Activated CD4-positive, alpha-beta T cell treated with anti-CD3 and anti-CD28 coated beads for 24 hours (primary cell): Measurements from ENCODE around the gene KRTCAP2.

Experiments used
- DNase-seq, 2 donors: peaks; one replicate each; pipeline ENCODE4 v3.0.0-alpha.2; 2020; ENCODE audit warnings: low read depth in 2 of 2

KRTCAP2 gene

DNA sequence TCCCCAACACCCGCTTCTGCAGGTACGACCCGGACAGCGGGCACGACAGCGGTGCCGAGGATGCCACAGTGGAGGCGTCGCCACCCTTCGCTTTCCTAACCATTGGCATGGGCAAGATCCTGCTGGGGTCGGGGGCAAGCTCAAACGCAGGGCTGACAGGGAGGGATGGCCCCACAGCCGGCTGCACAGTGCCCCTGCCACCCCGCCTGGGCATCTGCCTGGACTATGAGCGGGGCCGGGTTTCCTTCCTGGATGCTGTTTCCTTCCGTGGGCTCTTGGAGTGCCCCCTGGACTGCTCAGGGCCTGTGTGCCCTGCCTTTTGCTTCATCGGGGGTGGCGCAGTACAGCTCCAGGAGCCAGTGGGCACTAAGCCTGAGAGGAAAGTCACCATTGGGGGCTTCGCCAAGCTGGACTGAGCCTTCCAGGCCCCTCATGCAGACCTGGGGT, 10.7 kb upstream of the KRTCAP2 start:
- DNase-seq = no peak

DNA sequence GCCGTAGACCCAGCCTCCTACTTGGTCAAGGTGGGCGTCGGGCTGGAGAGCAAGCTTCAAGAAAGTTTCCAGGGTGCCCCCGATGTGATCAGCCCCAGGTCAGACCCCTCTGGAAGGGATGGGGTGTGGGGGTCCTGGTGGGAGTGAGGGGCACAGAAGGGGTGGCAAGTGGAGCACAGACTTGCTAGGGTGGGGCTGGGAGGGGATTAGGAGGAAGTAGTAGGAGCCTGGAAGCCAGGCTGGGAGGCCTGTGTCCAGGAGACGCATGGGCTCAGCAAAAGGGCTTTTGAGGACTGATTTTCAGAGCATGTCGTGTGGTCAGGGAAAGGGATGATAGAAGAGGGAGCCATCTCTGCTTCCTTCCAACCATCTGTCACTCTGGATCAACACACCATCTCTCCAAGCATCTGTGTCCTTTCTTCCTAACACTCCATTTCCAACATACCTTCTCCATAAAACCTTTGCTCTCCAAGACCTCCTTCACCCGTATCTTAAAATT, 9.0 kb upstream of the KRTCAP2 start:
- no peak for DNase-seq

DNA sequence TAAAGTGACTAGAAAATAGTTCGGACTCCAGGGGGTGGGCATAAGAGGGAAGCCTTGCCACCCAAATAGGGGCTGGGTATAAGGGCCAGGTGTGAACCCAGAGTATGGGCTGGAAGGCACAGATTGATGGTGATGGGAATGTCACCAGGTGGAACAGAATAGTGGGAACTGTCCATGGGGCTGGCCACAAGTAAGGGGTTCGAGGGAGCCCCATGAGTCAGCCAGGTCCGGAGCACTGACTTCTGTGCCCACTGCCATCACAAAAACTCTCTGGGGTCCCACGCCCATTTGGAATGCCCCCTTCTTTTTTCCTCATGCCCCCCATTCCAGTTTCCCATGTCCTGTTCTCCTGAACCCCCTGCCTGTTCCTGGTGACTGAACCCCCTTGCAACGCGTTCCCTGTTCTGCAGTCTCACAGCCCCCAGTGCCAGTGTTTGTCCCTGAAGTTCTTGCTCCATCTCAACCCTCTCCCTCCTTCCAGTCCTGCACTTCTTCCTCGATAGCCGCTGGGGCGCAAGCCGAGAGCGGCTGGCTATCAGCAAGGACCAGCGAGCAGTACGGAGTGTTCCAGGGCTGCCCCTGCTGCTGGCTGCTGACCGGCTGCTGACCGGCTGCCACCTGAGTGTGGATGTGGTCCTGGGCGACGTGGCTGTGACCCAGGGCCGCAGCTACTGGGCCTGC, 8.4 kb upstream of the KRTCAP2 start:
- DNase-seq = no peak

DNA sequence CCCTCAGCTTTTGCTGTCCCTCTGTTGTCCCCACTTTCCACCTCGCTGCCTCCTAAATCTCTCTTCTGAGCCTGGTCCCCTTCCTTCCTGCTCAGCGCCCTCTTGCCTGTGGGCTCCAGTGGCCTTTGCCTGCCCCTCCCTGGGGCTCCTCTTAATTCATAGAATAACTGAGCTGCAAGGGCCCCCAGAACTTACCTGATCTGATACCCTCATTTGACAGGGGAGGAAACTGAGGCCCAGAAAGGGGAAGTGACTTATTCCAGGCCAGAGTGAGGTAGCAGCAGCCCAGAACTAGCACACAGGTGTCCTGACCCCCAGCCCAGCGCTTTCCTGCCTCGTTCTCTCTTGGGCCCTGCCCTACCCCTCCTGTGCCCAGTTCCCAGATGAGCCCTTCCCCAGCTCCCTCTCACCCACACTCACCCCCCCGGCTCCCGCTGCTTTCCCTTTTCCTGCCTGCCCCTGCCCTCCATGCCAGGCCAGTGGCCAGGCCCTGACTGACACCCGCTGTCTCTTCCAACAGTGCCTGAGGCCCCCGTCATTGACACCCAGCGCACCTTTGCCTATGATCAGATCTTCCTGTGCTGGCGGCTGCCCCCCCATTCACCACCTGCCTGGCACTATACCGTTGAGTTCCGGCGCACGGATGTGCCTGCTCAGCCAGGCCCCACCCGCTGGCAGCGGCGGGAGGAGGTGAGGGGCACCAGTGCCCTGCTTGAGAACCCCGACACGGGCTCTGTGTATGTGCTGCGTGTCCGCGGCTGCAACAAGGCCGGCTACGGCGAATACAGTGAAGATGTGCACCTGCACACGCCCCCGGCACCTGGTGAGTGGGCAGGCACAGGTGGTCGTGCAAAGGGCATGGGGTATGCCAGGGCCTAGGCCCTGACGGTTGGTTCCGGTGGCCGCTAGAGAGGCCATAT, 6.3 kb upstream of the KRTCAP2 start:
- DNase-seq = no peak

DNA sequence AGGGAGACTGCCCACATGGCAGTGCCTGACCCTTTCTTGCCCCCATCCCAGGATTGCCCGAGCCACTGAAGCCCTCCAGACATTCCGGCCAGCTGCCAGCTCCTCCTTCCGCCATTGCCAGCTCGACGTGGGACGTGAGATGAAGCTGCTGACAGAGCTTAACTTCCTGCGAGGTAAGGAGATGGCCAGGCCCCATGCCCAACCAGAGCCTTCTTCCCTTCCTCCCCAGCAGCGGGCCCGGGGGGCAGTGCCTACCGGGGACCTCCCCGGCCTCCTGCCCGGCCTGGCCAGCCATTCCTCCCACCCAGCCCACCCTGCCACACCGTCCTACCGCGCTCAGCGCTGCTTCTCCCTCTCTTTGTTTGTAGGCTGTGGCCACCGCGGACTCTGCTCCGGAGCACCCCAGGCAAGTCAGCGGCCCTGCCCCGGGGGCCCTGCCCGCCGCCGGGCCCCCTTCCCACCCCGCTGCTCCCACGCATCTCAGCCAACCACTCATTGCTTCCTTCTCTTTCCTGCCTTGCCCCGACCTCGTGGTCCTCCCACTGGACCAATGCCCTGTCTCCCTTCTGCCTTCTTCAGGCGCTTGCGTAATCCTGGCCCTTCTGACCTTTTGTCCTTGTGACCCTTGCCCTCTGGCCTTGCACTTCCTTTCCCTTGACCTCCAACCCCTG, 5.5 kb upstream of the KRTCAP2 start:
- DNase-seq = no peak

DNA sequence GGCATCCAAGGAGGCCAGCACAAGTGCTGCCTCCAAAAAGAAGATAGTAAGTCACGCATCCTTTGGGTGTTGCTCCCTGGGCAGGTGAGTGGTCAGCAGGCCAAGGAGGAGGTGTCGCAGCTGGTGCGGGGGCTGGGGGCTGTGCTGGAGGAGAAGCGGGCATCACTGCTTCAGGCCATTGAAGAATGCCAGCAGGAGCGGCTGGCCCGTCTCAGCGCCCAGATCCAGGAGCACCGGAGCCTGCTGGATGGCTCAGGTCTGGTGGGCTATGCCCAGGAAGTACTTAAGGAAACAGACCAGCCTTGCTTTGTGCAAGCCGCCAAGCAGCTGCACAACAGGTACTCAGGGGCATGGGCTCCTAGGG, 4.8 kb upstream of the KRTCAP2 start:
- DNase-seq = no peak

DNA sequence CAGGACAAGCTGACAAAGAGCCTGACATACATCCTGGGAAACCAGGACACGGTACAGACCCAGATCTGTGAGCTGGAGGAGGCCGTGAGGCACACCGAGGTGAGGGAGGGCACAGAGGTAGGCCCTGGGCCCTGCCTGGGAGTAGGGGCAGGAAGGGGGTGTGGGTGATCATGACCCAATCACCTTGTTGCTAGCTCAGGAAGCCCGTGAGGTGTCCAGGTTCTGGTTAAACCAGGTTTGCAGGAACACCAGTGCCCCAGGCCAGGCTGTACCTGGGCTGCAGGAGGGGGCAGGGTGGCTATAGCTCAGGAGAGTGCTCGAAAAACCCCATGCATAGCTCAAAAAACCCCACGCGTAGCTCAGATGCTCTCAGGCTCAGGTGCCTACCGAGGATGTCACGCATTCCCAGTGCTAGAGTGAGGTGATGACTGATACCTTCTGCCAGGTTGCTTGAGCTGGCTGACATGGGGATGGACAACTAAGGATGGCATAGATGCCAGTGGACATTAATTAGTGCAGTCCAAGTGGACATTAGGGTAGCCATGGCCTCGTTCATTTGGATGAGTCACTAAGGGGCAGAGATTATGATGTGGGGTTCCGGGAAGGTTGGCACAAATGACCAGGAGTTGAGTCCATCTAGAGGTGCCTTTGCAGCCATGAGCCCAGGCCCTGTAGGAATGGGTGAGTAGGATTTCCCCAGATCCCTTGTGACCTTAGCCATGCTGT, 4.3 kb upstream of the KRTCAP2 start:
- no peak for DNase-seq

DNA sequence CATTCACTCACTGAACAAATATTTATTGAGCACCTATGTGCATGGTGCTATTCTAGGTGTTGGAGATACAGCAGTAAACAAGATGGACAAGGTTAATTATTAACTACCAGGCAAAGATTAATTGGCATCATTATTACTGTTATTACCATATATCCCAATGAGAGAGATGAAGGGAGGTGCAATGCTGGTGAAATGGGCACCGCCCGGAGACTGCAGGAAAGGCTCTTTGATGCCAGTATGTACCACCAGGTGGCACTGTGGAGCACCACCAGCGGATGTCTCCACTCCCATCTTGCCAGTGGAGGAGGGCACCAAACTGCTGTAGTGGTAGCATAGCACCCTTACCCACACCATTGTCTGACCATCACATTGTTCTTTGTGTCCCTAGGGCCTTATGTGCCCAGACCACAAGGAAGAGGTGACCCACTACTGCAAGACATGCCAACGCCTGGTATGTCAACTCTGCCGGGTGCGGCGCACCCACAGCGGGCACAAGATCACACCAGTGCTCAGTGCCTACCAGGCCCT, 3.5 kb upstream of the KRTCAP2 start:
- DNase-seq = peak; percentile 86 to 90

DNA sequence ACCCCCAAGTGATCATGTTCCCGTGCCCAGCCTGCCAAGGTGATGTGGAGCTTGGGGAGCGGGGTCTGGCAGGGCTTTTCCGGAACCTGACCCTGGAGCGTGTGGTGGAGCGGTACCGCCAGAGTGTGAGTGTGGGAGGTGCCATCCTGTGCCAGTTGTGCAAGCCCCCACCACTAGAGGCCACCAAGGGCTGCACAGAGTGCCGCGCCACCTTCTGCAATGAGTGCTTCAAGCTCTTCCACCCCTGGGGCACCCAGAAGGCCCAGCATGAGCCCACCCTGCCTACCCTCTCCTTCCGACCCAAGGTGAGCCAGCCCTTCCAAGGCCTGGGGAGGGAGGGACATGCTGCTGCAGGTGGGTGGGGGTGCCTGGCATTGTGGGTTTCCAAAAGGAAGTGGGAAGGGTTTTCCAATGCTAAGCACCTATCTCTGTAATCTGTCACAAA, 2.8 kb upstream of the KRTCAP2 start:
- DNase-seq = no peak

DNA sequence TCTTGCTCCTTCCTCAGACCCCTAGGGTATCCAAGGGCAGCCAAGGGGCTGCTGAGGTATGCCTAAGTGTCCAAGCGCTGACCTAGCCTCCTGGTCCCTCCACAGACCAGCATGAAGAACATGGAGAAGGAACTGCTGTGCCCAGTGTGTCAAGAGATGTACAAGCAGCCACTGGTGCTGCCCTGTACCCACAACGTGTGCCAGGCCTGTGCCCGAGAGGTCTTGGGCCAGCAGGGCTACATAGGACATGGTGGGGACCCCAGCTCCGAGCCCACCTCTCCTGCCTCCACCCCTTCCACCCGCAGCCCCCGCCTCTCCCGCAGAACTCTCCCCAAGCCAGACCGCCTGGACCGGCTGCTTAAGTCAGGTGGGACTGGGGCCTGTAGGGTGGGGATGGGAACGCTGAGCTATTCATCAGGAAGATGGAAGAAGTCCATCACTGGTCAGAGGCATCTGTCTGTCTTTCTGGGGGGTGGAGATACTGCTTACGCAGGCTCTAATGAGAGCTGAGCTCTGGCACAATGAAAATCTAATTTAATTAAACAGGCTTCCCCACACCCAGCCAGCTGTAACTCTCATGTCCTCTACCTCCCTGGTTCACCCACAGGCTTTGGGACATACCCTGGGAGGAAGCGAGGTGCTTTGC, 2.3 kb upstream of the KRTCAP2 start:
- DNase-seq = no peak

DNA sequence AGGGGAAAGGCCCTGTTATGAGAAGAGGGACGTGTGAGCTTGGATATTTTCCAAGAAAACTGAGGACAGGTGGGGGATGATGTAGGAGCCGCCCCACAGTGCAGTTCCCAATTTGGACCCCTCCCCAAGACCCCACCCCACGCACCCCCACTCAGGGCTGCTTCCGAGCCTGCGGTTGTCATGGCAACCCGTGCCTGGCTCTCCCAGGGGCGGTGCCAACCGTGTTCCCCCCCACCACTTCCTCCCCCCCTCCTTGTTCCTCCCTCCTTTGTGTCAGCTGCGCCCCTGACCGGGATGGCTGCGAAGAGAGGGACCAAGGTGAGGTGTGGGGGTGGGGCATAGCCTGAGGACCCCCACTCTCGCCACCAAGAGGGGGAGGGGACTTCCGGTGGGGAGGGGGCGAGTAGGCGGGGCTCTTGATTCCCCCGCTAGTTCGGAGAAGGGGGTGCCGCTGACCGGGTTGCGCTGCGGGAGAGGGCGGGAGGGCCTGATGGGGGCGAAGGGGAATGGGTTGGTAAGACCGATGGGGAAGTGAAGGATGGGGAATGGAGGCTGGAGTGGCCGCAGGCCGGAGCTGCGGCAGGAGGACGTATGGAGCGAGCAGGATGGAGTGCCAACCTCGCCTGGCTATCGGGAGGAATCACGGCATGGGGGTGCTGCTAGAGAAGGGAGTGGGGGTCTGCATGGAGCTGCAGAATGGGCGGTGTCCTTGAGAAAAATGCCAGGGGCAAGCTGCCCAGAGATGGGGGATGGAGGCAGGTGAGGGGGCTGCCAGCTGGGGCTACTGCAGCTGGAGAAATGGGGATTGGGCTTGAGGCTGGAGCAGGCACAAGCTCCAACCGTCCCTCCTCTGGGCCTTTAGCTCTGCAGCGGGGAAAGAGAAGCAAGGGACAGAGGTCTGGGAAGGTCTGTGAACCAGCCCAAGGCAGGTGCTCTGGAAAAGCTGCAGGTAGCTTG, 1.5 kb upstream of the KRTCAP2 start:
- peak; percentile 18 to 35 for DNase-seq

DNA sequence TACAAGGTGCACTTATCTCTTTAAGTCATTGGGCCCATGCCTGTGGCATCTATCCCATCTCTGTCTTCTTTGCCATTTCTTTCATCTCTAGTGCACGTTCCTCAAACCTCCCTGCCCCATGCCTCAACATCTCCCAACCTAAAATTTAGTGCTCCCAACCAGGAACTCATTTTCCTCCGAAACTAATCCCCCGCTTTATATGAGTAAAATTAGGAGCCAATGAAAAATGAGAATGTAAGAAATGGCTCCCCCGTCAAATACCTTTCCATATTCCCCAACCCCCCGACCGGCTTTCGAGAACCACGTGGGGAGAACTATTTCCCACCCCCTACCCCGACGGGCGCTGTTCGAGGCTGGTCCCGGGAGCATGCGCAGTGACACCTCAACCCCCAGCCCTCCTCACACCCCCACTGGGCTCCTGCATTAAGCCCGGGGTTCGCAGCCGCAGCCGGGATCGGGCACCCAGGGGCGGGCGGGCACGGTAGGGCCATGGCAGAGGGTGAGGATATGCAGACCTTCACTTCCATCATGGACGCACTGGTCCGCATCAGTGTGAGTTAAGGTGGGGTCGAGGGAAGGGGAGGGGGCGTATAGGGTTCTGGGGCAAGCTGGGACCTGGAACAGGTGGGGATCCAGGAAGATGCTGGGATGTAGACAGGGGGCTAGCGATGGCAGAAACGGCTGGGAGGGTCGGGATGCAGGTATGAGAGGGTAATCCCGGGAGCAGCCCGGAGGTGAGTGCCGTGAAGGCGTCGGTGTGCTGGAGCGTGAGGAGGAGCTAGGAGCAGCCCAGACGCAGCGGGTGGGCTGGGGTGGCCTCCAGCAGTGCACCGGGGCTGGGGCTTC, 597 bp upstream of the KRTCAP2 start, which contains the start of gene TRIM46:
Gene TRIM46, plus strand, starts transcription at position 372 of the 846 bp plus-strand sequence. Its CDS starts 118 bp downstream, at position 490.
- DNase-seq = peak; percentile 64 to 68

DNA sequence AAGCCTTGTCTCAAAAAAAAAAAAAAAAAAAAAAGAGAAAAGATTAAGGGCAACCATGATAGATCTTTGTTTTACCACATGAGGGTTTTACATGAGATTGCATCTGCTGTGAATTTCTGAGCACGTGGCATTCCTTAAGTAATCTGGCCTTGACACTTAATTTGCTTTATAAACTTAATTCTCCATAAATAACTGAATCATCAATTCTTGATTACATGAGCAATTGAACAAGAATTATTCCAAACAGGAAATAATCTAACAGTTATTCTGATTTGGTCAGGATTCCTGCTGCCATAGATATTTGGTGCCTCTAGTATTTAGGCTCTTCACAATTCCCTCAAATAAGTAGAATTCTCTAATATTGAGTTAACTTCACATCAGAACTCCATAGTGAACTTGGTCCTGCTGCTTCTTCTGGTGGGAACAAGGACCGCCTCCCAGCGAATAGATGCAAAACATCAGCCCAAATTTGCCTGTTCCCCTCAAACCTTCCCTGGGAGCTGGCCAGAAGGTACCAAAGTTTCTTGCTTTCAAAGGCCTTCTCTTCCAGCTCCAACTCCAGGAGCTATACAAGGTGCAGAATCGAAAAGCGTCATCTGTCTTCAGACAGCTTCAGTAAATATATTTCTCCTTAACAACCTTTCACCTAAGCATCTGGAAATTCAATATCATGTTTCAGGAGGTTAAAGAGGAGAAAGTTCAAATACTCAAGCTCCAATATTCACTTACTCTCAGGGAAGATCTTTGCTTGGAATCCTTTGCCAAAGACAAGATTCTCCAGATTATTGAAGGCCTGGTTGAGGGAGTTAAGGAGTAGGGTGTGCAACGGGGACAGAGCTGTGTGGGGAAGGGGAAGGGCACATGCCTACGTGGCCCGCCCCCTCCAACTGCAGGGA, 1.0 kb downstream of the KRTCAP2 start:
- no peak for DNase-seq

DNA sequence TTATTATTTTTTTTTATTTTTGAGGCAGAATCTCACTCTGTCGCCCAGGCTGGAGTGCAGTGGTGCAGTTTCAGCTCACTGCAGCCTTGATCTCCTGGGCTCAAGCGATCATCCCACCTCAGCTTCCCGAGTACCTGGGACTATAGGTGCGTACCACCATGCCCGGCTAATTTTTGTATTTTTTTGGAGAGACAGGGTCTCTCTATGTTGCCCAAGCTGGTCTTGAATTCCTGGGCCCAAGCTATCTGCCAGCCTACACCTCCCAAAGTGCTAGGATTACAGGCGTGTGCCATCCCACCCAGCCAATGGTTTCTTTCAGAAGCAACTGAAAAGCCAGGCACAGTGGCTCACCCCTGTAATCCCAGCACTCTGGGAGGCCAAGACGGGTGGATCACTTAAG, 2.3 kb downstream of the KRTCAP2 start:
- DNase-seq = no peak

DNA sequence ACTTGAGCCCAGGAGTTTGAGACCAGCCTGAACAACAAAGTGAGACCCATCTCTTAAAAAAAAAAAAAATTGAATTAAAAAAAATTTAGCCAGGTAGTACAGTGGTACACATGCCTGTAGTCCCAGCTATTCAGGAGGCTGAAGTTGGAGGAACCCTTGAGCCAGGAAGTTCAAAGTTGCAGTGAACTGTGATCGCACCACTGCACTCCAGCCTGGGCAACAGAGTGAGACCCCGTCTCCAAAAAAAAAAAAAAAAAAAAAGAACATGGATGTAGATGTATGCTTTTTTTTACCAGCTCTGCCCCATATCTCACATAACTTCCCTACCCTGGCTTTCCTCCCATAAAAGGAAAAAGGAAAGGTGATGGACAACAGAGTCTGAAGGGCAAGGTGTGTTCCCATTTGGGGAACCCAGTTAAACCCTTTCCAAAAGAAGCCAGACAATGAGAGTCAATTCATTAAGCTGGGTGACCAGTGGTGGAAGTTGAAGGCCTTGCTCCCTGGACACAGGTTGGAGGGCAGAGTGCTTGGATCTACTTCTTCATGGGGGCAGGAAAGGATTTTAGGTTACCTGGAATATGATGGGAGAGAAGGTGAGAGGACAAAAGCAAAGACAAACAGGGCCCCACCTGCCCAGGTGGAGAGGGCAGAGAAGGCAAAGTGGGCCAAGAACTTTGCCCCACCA, 2.9 kb downstream of the KRTCAP2 start:
- DNase-seq = no peak

DNA sequence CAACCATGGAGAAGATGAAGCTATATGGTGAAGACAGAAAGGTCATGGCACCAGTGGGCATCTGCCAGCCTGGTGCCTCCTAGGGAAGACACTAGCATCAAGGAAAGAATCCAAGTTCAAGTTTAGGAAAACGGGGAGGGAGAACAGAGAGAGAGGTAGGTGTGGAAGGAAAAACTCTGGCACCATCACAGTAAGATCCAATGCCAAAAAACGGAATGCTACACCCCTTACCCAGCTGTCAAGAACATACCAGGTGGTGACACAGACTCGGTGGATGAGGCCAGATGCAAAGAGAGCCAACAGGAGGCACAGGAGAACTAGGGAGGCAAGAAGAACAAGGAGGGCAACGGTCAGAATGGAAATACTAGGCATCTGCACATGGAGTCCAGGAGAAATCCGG, 3.6 kb downstream of the KRTCAP2 start:
- no peak for DNase-seq
